ENCODE measurements around the gene KRT73. TPM values are rescaled to one million over a fixed set of nuclear protein-coding genes. Genes with fewer than 3 reads are reported as not detected.

The KRT73 gene
- total and polyA plus RNA-seq, 2 donors (not counting 3 experiments of a cell fraction or from before 2014, with no cell fraction given) = not detected

DNA sequence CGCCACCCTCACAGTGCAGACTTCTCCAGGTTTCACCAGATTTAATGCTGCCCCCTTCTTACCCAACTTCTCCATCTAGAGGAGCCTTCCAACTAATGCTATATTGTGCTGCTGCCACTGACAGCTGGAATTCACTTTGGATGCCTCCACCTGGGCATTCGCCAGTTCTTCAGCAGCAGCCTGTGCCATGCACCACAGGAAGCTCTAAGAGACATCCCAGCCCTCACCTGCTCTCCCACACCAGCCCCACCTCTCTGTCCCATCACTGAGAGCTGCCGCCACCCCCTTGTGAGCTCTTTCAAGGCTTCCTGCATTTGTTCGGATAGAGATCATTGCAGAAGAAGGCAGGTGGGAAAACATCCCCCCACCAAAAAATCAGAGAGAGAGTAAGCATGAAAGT, 38.3 kb upstream of the KRT73 start:
- Histone ChIP-seq H3K36me3 (ENCODE audit: control insufficient read depth in 2 of 2, extremely low read depth in 1 of 2, insufficient read depth in 2 of 2, low read length in 2 of 2) (no peaks in the 10 kb centered on the region), H3K27me3 (ENCODE audit: control insufficient read depth in 2 of 2, insufficient read depth in 2 of 2, low read length in 2 of 2) (peaks cover 3% of the 10 kb centered on the region in 2 experiments), H4K20me1 (replicated peaks; ENCODE audit: control insufficient read depth, extremely low read depth, insufficient read depth, low read length) (no peaks in the 10 kb centered on the region), H3K4me1 (ENCODE audit: control insufficient read depth, extremely low read depth, insufficient read depth, low read length) (no peaks in the 10 kb centered on the region), H3K9ac (replicated peaks; ENCODE audit: extremely low read depth, insufficient read depth, low read length) (no peak overlapping the region), H3K4me2 (ENCODE audit: insufficient read depth, low read length) (no peak overlapping the region), H3K27ac (ENCODE audit: insufficient read depth, low read depth, low read length) (no peak overlapping the region), H3K79me2 (ENCODE audit: control insufficient read depth, insufficient read depth, low read length) (no peaks in the 10 kb centered on the region), H2AFZ (ENCODE audit: low read depth, low read length) (no peak overlapping the region), H3K4me3 (replicated peaks in 1 of 3; ENCODE audit: insufficient read depth in 1 of 3, low read depth in 1 of 3, low read length in 3 of 3) (no peak overlapping the region), H3K9me3 (replicated peaks; ENCODE audit: control insufficient read depth, insufficient read depth, low read length) (no peaks in the 10 kb centered on the region), H3K9me1 (replicated peaks; ENCODE audit: control insufficient read depth, extremely low read depth, insufficient read depth, low read length) (no peaks in the 10 kb centered on the region)
- dilution Hi-C loops (cut with MboI; ENCODE audit: extremely low pct_ligation_motif_present, low sequenced_read_pairs) (no loop called here), intact Hi-C loops (cut with micrococcal nuclease) (no loop called here)
- BruUV-seq (replicated peaks) = no TSS peak
- CTCF ChIA-PET = interaction anchor here (1.9 to 2.0 kb wide), 2 partner anchors 9 to 19 kb away, joined by 4 to 5 read pairs; no protein-coding TSS in a partner anchor
- POLR2A ChIA-PET = no interaction called here
- DNase-seq (ENCODE audit: low read depth, low spot score) (no peak), FAIRE-seq (no peak)
- no peak for TF ChIP-seq MYC (IDR thresholded peaks at IDR 0.05; ENCODE audit: low read depth, low read length)

DNA sequence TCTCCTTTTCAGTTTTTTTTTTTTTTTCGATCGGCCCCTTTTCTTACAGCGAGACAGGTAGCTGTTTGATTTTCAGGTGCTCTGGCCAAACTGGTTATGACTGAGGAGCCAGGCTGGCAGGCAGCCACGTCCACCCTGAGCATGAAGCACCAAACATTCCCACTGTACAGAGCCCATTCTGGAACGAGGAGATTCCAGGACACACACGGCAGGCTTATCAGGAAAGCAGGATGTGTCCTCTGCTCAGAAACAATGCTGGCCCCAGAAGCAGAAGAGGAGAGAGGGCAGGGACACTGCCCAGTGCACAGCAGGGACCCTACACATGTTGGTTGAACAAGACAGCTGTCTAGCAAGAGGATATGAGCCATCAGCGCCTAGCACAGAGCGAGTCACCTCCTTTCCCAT, 37.4 kb upstream of the KRT73 start:
- BruUV-seq (replicated peaks) = no TSS peak

More for the DNA sequence above, 37.4 kb upstream of the KRT73 start:
- intact Hi-C loops (cut with micrococcal nuclease) = no loop called here
- no peak overlapping the region for H3K9ac ChIP-seq (replicated peaks; ENCODE audit: extremely low read depth, insufficient read depth, low read length)
- DNase-seq (ENCODE audit: low read depth, low spot score) (no peak), FAIRE-seq (no peak)
- no peaks in the 10 kb centered on the region for H3K36me3 ChIP-seq (ENCODE audit: control insufficient read depth in 2 of 2, extremely low read depth in 1 of 2, insufficient read depth in 2 of 2, low read length in 2 of 2)
- no peak overlapping the region for H3K4me3 ChIP-seq (replicated peaks in 1 of 3; ENCODE audit: insufficient read depth in 1 of 3, low read depth in 1 of 3, low read length in 3 of 3)
- TF ChIP-seq FOS (IDR thresholded peaks at IDR 0.05; ENCODE audit: borderline replicate concordance, insufficient read depth, low read length) = peak; percentile 22
- no peak for TF ChIP-seq POLR2AphosphoS5 (IDR thresholded peaks at IDR 0.05; ENCODE audit: insufficient read depth, low read depth, low read length)
- ChIA-PET POLR2A (no interaction called here), CTCF (interaction anchor here (2.0 kb wide), 1 partner anchor 10 kb away, joined by 4 read pairs; no protein-coding TSS in a partner anchor)
- H3K27me3 ChIP-seq (ENCODE audit: control insufficient read depth in 2 of 2, insufficient read depth in 2 of 2, low read length in 2 of 2) = peaks cover 3% of the 10 kb centered on the region in 2 experiments
- no peaks in the 10 kb centered on the region for H4K20me1 ChIP-seq (replicated peaks; ENCODE audit: control insufficient read depth, extremely low read depth, insufficient read depth, low read length)
- dilution Hi-C loops (cut with MboI; ENCODE audit: extremely low pct_ligation_motif_present, low sequenced_read_pairs) = no loop called here
- H2AFZ ChIP-seq (ENCODE audit: low read depth, low read length) = no peak overlapping the region
- no peaks in the 10 kb centered on the region for H3K9me3 ChIP-seq (replicated peaks; ENCODE audit: control insufficient read depth, insufficient read depth, low read length)
- H3K4me1 ChIP-seq (ENCODE audit: control insufficient read depth, extremely low read depth, insufficient read depth, low read length) = no peaks in the 10 kb centered on the region
- H3K27ac ChIP-seq (ENCODE audit: insufficient read depth, low read depth, low read length) = no peak overlapping the region
- H3K9me1 ChIP-seq (replicated peaks; ENCODE audit: control insufficient read depth, extremely low read depth, insufficient read depth, low read length) = no peaks in the 10 kb centered on the region
- no peaks in the 10 kb centered on the region for H3K79me2 ChIP-seq (ENCODE audit: control insufficient read depth, insufficient read depth, low read length)
- no peak overlapping the region for H3K4me2 ChIP-seq (ENCODE audit: insufficient read depth, low read length)
